ENCODE data around the gene SAMD1. TPM values are rescaled to one million over a fixed set of nuclear protein-coding genes. Genes with fewer than 3 reads are reported as not detected.

Gene SAMD1
- polyA plus RNA-seq, 3 donors, result 0.78 to 19.4 (median 1.4) TPM

DNA sequence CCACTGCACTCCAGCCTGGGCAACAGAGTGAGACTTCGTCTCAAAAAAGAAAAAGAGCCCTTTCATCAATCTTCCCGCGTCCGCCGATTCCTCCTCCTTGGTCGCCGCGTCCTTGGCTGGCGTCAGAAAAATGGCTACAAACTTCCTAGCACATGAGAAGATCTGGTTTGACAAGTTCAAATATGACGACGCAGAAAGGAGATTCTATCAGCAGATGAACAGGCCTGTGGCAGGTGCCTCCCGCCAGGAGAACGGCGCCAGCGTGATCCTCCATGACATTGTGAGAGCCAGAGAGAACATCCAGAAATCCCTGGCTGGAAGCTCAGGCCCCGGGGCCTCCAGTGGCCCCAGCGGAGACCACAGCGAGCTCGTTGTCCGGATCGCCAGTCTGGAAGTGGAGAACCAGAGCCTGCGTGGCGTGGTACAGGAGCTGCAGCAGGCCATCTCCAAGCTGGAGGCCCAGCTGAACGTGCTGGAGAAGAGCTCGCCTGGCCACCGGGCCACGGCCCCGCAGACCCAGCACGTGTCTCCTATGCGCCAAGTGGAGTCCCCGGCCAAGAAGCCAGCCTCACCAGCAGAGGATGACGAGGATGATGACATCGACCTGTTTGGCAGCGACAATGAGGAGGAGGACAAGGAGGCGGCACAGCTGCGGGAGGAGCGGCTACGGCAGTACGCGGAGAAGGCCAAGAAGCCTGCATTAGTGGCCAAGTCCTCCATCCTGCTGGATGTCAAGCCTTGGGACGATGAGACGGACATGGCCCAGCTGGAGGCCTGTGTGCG, 20.1 kb downstream of the SAMD1 start:
- intact Hi-C loops (cut with micrococcal nuclease), result loop anchor here in 1 of 2 donors (5.0 kb wide), 1 partner anchor 188 kb away; no protein-coding TSS in a partner anchor
- no peak overlapping the region for H3K9ac ChIP-seq (ENCODE audit: insufficient read depth, low read length, poor library complexity, severe bottlenecking)
- no peaks in the 10 kb centered on the region for H3K9me3 ChIP-seq (replicated peaks in 1 of 2; ENCODE audit: control insufficient read depth in 1 of 2, insufficient read depth in 1 of 2, low read length in 2 of 2)
- peaks cover 0 to 22% of the 10 kb centered on the region in 2 donors for H3K27me3 ChIP-seq (ENCODE audit: control insufficient read depth in 2 of 2, insufficient read depth in 2 of 2, low read length in 2 of 2)
- H3K4me3 Mint-ChIP-seq, result peak overlapping the region in 1 of 2 donors; percentile 49
- H3K4me2 ChIP-seq (replicated peaks; ENCODE audit: extremely low read depth, low read length, poor library complexity, severe bottlenecking), result no peak overlapping the region
- peaks cover 18 to 48% (median 34%) of the 10 kb centered on the region in 3 donors for H3K27me3 Mint-ChIP-seq (ENCODE audit: low read depth in 3 of 3)
- H2AFZ ChIP-seq (ENCODE audit: insufficient read depth, low read depth, low read length, poor library complexity, severe bottlenecking), result no peak overlapping the region
- H3K79me2 ChIP-seq (ENCODE audit: insufficient read depth, low read length), result no peaks in the 10 kb centered on the region
- peaks cover 0 to 3% of the 10 kb centered on the region in 2 donors for H3K36me3 Mint-ChIP-seq
- 97% methylated on average over 42 of the region's 43 CpGs for WGBS (ENCODE audit: insufficient coverage)
- H3K27ac ChIP-seq (ENCODE audit: low read depth in 1 of 2, low read length in 2 of 2), result no peak overlapping the region
- H3K36me3 ChIP-seq (replicated peaks in 1 of 2; ENCODE audit: control insufficient read depth in 1 of 2, insufficient read depth in 2 of 2, low read length in 2 of 2), result no peaks in the 10 kb centered on the region
- H3K4me3 ChIP-seq (replicated peaks in 1 of 3; ENCODE audit: low read depth in 2 of 3, low read length in 3 of 3), result no peak overlapping the region
- TF ChIP-seq, protein P1, sequence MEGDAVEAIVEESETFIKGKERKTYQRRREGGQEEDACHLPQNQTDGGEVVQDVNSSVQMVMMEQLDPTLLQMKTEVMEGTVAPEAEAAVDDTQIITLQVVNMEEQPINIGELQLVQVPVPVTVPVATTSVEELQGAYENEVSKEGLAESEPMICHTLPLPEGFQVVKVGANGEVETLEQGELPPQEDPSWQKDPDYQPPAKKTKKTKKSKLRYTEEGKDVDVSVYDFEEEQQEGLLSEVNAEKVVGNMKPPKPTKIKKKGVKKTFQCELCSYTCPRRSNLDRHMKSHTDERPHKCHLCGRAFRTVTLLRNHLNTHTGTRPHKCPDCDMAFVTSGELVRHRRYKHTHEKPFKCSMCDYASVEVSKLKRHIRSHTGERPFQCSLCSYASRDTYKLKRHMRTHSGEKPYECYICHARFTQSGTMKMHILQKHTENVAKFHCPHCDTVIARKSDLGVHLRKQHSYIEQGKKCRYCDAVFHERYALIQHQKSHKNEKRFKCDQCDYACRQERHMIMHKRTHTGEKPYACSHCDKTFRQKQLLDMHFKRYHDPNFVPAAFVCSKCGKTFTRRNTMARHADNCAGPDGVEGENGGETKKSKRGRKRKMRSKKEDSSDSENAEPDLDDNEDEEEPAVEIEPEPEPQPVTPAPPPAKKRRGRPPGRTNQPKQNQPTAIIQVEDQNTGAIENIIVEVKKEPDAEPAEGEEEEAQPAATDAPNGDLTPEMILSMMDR (IDR thresholded peaks at IDR 0.05), result no peak
- no peak for DNase-seq
- no peaks in the 10 kb centered on the region for H4K20me1 ChIP-seq (ENCODE audit: insufficient read depth, low read length)
- H3K9me3 Mint-ChIP-seq, result peaks cover 0 to 2% (median 0%) of the 10 kb centered on the region in 7 donors
- H3K27ac Mint-ChIP-seq, result peak overlapping the region in 1 of 7 donors; percentile 2
- H3K4me1 ChIP-seq (ENCODE audit: control insufficient read depth in 1 of 2, insufficient read depth in 2 of 2, low read length in 2 of 2), result peaks cover 34 to 37% of the 10 kb centered on the region in 2 donors
- peaks cover 24% of the 10 kb centered on the region for H3K4me1 Mint-ChIP-seq

DNA sequence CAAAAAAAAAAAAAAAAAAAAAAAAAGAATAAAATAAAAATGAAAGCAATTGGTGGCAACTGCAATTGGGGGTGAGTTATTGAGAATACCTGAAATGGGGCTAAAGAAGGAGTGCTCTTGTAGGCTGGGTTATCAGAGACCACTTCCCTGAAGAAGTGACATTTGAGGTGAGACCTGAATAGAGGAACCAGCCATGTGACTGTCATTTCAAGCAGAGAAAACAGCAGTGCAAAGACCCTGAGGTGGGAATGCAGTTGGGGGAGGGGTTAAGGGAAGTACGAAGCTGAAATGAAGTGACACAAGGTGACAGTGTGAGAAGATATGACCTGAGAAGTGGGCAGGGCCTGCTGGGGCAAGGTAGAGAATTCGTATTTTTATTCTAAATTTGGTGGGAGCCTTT, 24.4 kb downstream of the SAMD1 start:
- H3K27ac Mint-ChIP-seq, result no peak overlapping the region
- Histone ChIP-seq H3K27ac (ENCODE audit: low read depth in 1 of 2, low read length in 2 of 2) (no peak overlapping the region), H3K36me3 (replicated peaks in 1 of 2; ENCODE audit: control insufficient read depth in 1 of 2, insufficient read depth in 2 of 2, low read length in 2 of 2) (no peaks in the 10 kb centered on the region), H3K9ac (ENCODE audit: insufficient read depth, low read length, poor library complexity, severe bottlenecking) (no peak overlapping the region), H3K4me3 (replicated peaks in 1 of 3; ENCODE audit: low read depth in 2 of 3, low read length in 3 of 3) (no peak overlapping the region), H3K4me1 (ENCODE audit: control insufficient read depth in 1 of 2, insufficient read depth in 2 of 2, low read length in 2 of 2) (no peaks in the 10 kb centered on the region), H3K9me3 (replicated peaks in 1 of 2; ENCODE audit: control insufficient read depth in 1 of 2, insufficient read depth in 1 of 2, low read length in 2 of 2) (no peaks in the 10 kb centered on the region), H3K27me3 (ENCODE audit: control insufficient read depth in 2 of 2, insufficient read depth in 2 of 2, low read length in 2 of 2) (peaks cover 0 to 6% of the 10 kb centered on the region in 2 donors), H3K79me2 (ENCODE audit: insufficient read depth, low read length) (no peaks in the 10 kb centered on the region), H2AFZ (ENCODE audit: insufficient read depth, low read depth, low read length, poor library complexity, severe bottlenecking) (no peak overlapping the region), H3K4me2 (replicated peaks; ENCODE audit: extremely low read depth, low read length, poor library complexity, severe bottlenecking) (no peak overlapping the region), H4K20me1 (ENCODE audit: insufficient read depth, low read length) (no peaks in the 10 kb centered on the region)
- peaks cover 0 to 2% (median 0%) of the 10 kb centered on the region in 7 donors for H3K9me3 Mint-ChIP-seq
- TF ChIP-seq, protein P1 (IDR thresholded peaks at IDR 0.05), result no peak
- H3K4me3 Mint-ChIP-seq, result no peak overlapping the region
- no peak for DNase-seq
- H3K4me1 Mint-ChIP-seq, result peaks cover 5% of the 10 kb centered on the region
- peaks cover 0 to 3% of the 10 kb centered on the region in 2 donors for H3K36me3 Mint-ChIP-seq
- 78% methylated on average over 2 of the region's 2 CpGs for WGBS (ENCODE audit: insufficient coverage)
- H3K27me3 Mint-ChIP-seq (ENCODE audit: low read depth in 3 of 3), result peaks cover 9 to 23% (median 18%) of the 10 kb centered on the region in 3 donors
- intact Hi-C loops (cut with micrococcal nuclease), result no loop called here
